Endothelial cell (in vitro differentiated cells): ENCODE results near the gene LRP10. TPM values are rescaled to one million over a fixed set of nuclear protein-coding genes. Genes with fewer than 3 reads are reported as not detected.
"Not testable (repeated sequence)": the region's sequence is repeated elsewhere in the genome, so short reads cannot be mapped to it uniquely, and the experiment has no call there.

Source experiments
- DNase-seq: peaks from one replicate; pipeline ENCODE4 v3.0.0; 2021; ENCODE audit warnings: low spot score
- H3K27ac Mint-ChIP-seq: one replicate; pipeline ENCODE4 v1.8.0; 2021; ENCODE audit warnings: mixed read lengths, inconsistent platforms; ENCODE audit not compliant: unreplicated experiment
- H3K27me3 Mint-ChIP-seq: one replicate; pipeline ENCODE4 v1.8.0; 2021; ENCODE audit warnings: mild to moderate bottlenecking, moderate library complexity, mixed read lengths, inconsistent platforms; ENCODE audit not compliant: unreplicated experiment
- H3K36me3 Mint-ChIP-seq: one replicate; pipeline ENCODE4 v1.8.0; 2021; ENCODE audit warnings: mild to moderate bottlenecking, low read depth, mixed read lengths, inconsistent platforms; ENCODE audit not compliant: unreplicated experiment
- H3K4me1 Mint-ChIP-seq: one replicate; pipeline ENCODE4 v1.8.0; 2021; ENCODE audit warnings: mild to moderate bottlenecking, mixed read lengths, inconsistent platforms; ENCODE audit not compliant: unreplicated experiment
- H3K4me3 Mint-ChIP-seq: one replicate; pipeline ENCODE4 v1.8.0; 2021; ENCODE audit warnings: mild to moderate bottlenecking, mixed read lengths, inconsistent platforms; ENCODE audit not compliant: unreplicated experiment
- H3K9me3 Mint-ChIP-seq: one replicate; pipeline ENCODE4 v1.8.0; 2021; ENCODE audit warnings: mixed read lengths, inconsistent platforms; ENCODE audit not compliant: unreplicated experiment
- long read RNA-seq: library from polyadenylated mRNA; unstranded; transcript quantifications from one replicate; pipeline ENCODE4 v2.0.0, GENCODE V29; 2020; ENCODE audit not compliant: unreplicated experiment
- total RNA-seq: library from RNA; stranded (reverse); fragmentation: NEBNext Ultra II Directional; extraction: Animal tissue kit (Norgen Biotek cat#: 25700); gene quantifications from one replicate; pipeline ENCODE4 v1.2.1, GENCODE V29; 2021; ENCODE audit not compliant: unreplicated experiment
- TF ChIP-seq, protein P1 (sequence below): fragments of 200-600 bp; sonication (generic); IDR thresholded peaks from one replicate; pipeline ENCODE4 v1.5.0; 2021; ENCODE audit warnings: antibody characterized with exemption; ENCODE audit not compliant: unreplicated experiment

The LRP10 gene, protein sequence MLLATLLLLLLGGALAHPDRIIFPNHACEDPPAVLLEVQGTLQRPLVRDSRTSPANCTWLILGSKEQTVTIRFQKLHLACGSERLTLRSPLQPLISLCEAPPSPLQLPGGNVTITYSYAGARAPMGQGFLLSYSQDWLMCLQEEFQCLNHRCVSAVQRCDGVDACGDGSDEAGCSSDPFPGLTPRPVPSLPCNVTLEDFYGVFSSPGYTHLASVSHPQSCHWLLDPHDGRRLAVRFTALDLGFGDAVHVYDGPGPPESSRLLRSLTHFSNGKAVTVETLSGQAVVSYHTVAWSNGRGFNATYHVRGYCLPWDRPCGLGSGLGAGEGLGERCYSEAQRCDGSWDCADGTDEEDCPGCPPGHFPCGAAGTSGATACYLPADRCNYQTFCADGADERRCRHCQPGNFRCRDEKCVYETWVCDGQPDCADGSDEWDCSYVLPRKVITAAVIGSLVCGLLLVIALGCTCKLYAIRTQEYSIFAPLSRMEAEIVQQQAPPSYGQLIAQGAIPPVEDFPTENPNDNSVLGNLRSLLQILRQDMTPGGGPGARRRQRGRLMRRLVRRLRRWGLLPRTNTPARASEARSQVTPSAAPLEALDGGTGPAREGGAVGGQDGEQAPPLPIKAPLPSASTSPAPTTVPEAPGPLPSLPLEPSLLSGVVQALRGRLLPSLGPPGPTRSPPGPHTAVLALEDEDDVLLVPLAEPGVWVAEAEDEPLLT
- total RNA-seq = 105 TPM
- long read RNA-seq, full-length matches to known transcripts = 40 of 52 reads
- long read RNA-seq, partial matches to known transcripts = 12 of 52 reads
- long read RNA-seq, other reads (novel, unspliced or antisense) = 0 of 52 reads

DNA sequence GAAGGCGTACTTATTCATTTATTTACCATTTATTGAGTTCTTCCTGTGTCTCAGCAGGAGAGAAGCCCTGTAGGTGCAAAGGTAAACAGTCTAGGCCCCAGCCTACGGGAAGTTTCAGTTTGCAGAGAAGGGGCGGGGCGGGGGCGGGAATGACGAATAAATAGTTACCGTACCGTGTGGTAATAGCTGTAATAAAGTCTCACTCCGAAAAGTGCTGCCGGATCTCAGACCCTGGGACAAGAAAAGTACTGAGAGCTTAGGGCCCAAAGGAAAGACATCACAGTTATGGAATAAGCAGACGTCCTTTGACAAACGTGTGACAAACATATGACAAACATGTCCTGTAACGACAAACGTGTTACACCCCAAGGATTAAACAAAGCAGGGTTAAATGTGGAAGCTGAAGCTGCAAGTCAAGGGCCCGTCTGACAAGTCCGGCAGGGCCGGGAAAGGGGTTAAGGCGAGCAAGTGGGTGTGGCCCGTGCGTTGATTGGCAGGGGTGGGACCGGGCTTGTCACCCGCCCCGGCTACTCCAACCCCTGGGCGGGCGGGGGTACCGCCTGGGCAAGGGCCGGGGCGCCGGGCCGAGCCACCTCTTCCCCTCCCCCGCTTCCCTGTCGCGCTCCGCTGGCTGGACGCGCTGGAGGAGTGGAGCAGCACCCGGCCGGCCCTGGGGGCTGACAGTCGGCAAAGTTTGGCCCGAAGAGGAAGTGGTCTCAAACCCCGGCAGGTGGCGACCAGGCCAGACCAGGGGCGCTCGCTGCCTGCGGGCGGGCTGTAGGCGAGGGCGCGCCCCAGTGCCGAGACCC lies at the start of gene LRP10:
Gene LRP10 (plus strand): TSS at position 517 of the 809 bp plus-strand sequence. CDS start 564 bp downstream, outside the sequence.
- DNase-seq = peak; percentile 92
- TF ChIP-seq, protein P1, sequence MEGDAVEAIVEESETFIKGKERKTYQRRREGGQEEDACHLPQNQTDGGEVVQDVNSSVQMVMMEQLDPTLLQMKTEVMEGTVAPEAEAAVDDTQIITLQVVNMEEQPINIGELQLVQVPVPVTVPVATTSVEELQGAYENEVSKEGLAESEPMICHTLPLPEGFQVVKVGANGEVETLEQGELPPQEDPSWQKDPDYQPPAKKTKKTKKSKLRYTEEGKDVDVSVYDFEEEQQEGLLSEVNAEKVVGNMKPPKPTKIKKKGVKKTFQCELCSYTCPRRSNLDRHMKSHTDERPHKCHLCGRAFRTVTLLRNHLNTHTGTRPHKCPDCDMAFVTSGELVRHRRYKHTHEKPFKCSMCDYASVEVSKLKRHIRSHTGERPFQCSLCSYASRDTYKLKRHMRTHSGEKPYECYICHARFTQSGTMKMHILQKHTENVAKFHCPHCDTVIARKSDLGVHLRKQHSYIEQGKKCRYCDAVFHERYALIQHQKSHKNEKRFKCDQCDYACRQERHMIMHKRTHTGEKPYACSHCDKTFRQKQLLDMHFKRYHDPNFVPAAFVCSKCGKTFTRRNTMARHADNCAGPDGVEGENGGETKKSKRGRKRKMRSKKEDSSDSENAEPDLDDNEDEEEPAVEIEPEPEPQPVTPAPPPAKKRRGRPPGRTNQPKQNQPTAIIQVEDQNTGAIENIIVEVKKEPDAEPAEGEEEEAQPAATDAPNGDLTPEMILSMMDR = no peak
- no peaks in the 10 kb centered on the region for H3K9me3 Mint-ChIP-seq
- H3K36me3 Mint-ChIP-seq = peaks cover 17% of the 10 kb centered on the region
- H3K27me3 Mint-ChIP-seq = peaks cover 7% of the 10 kb centered on the region
- peak within 1 kb of the TSS; percentile 99 for H3K27ac Mint-ChIP-seq
- peak within 1 kb of the TSS; percentile 96 for H3K4me3 Mint-ChIP-seq
- H3K4me1 Mint-ChIP-seq = peaks cover 18% of the 10 kb centered on the region

- Mint-ChIP-seq H3K4me1 (peaks cover 36% of the 10 kb centered on the region), H3K27me3 (peaks cover 17% of the 10 kb centered on the region), H3K36me3 (no peaks in the 10 kb centered on the region), H3K4me3 (peak overlapping the region; percentile 73), H3K27ac (no peak overlapping the region), H3K9me3 (no peaks in the 10 kb centered on the region)
- TF ChIP-seq, protein P1 = no peak
- no peak for DNase-seq
These were observed 49.4 kb upstream of the LRP10 start for GRCh38 chr14:22822016-22822570.

DNA sequence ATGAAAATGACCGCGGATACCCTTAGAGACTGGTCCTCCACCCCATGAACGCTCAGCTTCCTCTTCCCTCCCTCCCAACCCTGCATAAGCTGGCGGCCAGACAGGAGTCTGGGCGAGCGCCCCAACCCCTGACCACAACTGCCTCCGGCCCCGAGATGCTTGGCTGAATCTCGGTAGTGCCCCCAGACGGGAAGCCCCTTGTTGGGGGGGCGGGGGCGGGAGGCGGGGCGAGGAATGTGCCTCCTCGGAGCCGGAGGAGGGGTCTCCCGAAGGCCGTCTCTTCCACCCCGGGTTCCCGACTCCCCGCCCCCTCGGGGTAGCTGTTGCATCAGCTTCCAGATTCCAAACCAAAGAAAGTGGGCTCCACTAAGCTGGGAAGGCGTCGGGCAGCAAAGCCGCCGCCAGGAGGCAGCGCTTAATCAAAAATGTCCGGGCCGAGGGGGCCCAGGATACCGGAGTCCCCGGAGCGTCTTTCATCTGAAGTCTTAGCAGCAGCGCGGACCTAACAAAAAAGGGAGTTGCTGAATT lies 48.9 kb upstream of the LRP10 start:
- Mint-ChIP-seq H3K9me3 (no peaks in the 10 kb centered on the region), H3K4me1 (peaks cover 36% of the 10 kb centered on the region)

GRCh38 chr14:22824711-22825359 lies 46.7 kb upstream of the LRP10 start:
- peaks cover 28% of the 10 kb centered on the region for H3K4me1 Mint-ChIP-seq
- DNase-seq = no peak
- H3K9me3 Mint-ChIP-seq = no peaks in the 10 kb centered on the region
- H3K4me3 Mint-ChIP-seq = no peak overlapping the region
- H3K36me3 Mint-ChIP-seq = no peaks in the 10 kb centered on the region
- peaks cover 15% of the 10 kb centered on the region for H3K27me3 Mint-ChIP-seq
- TF ChIP-seq, protein P1 = no peak
- H3K27ac Mint-ChIP-seq = no peak overlapping the region

More for the DNA sequence above, 48.9 kb upstream of the LRP10 start:
- Mint-ChIP-seq H3K27ac (no peak overlapping the region), H3K36me3 (no peaks in the 10 kb centered on the region), H3K27me3 (peaks cover 17% of the 10 kb centered on the region), H3K4me3 (peak overlapping the region; percentile 73)
- TF ChIP-seq, protein P1 = peak; percentile 74
- DNase-seq = peak; percentile 87

GRCh38 chr14:22829076-22829660 lies 42.4 kb upstream of the LRP10 start:
- not testable (repeated sequence) for DNase-seq, H3K36me3 Mint-ChIP-seq, H3K9me3 Mint-ChIP-seq, H3K27me3 Mint-ChIP-seq
- H3K4me3 Mint-ChIP-seq = peak overlapping the region; percentile 95
- H3K4me1 Mint-ChIP-seq = peaks cover 32% of the 10 kb centered on the region
- peak overlapping the region; percentile 97 for H3K27ac Mint-ChIP-seq
